ENCODE data around the gene SASH1.

- TF ChIP-seq CTCF (IDR thresholded peaks at IDR 0.05): no peak
- TF ChIP-seq POLR2A (IDR thresholded peaks at IDR 0.05): no peak
- no peak for TF ChIP-seq EP300 (IDR thresholded peaks at IDR 0.05)
- TF ChIP-seq POLR2AphosphoS5 (IDR thresholded peaks at IDR 0.05): no peak
These were observed 219.0 kb downstream of the SASH1 start for GRCh38 chr6:148561629-148562028.
